Activated CD8-positive, alpha-beta T cell treated with anti-CD3 and anti-CD28 coated beads for 36 hours (primary cell): Measurements from ENCODE around the gene AGBL4. TPM values are rescaled to one million over a fixed set of nuclear protein-coding genes. Genes with fewer than 3 reads are reported as not detected.

Experiments
- ATAC-seq: fragments of 200-7000 bp; cut with Tn5 transposase; one replicate; pipeline ENCODE4 v1.10.0; 2021; ENCODE audit warnings: mild to moderate bottlenecking, moderate library complexity
- CTCF ChIA-PET: fragments of 350-600 bp; sonication (Branson Sonifier 250); formaldehyde crosslinking; loops from one replicate; lab custom pipeline; 2021; ENCODE audit warnings: antibody characterized with exemption; lab: Charles Lee
- POLR2A ChIA-PET: fragments of 350-600 bp; sonication (Branson Sonifier 250); formaldehyde crosslinking; loops from one replicate; lab custom pipeline; 2021; ENCODE audit warnings: antibody characterized with exemption; lab: Charles Lee
- DNase-seq: peaks from one replicate; pipeline ENCODE4 v3.0.0-alpha.2; 2020
- H3K27ac Mint-ChIP-seq: one replicate; pipeline ENCODE4 v1.8.0; 2021; ENCODE audit warnings: mild to moderate bottlenecking, mixed read lengths
- H3K27me3 Mint-ChIP-seq: one replicate; pipeline ENCODE4 v1.8.0; 2021; ENCODE audit warnings: mixed read lengths
- H3K36me3 Mint-ChIP-seq: one replicate; pipeline ENCODE4 v1.8.0; 2021; ENCODE audit warnings: low read depth, mixed read lengths
- H3K4me1 Mint-ChIP-seq: one replicate; pipeline ENCODE4 v1.8.0; 2021; ENCODE audit warnings: low read depth, mixed read lengths
- H3K4me3 Mint-ChIP-seq: one replicate; pipeline ENCODE4 v1.8.0; 2021; ENCODE audit warnings: mild to moderate bottlenecking, moderate library complexity, mixed read lengths
- H3K9me3 Mint-ChIP-seq: one replicate; pipeline ENCODE4 v1.8.0; 2021; ENCODE audit warnings: mixed read lengths
- CTCF ChIP-seq: fragments of 200-600 bp; IDR thresholded peaks from one replicate; pipeline ENCODE4 v1.8.0; 2022; ENCODE audit warnings: antibody characterized with exemption, mild to moderate bottlenecking
- intact Hi-C: fragments of 100-400 bp; cut with micrococcal nuclease; formaldehyde crosslinking; loops from one replicate; pipeline ENCODE4 v1.10.0; 2022
- total RNA-seq, 2 experiments: library from RNA; stranded (reverse); gene quantifications; one replicate each; pipeline ENCODE4 v1.2.3, GENCODE V29; 2021

AGBL4 gene
- total RNA-seq, 2 experiments from 2014 or later, result 0.14 TPM; not detected in 1

- Mint-ChIP-seq H3K27ac (no peak overlapping the region), H3K4me1 (no peaks in the 10 kb centered on the region), H3K36me3 (no peaks in the 10 kb centered on the region), H3K4me3 (no peak overlapping the region), H3K9me3 (no peaks in the 10 kb centered on the region), H3K27me3 (peaks cover 1% of the 10 kb centered on the region)
- DNase-seq, result no peak
- POLR2A ChIA-PET, result no interaction called here
- ATAC-seq, result no peak
- intact Hi-C loops, result no loop called here
- no peak for TF ChIP-seq CTCF
- CTCF ChIA-PET, result no interaction called here
Observed at GRCh38 chr1:49389699-49390098, 634.1 kb downstream of the AGBL4 start.

- no peak overlapping the region for H3K27ac Mint-ChIP-seq
- H3K36me3 Mint-ChIP-seq, result no peaks in the 10 kb centered on the region
Observed at GRCh38 chr1:49364676-49365075, 659.1 kb downstream of the AGBL4 start.

GRCh38 chr1:49363628-49364027, 660.1 kb downstream of the AGBL4 start:
- no peak for ATAC-seq

More at GRCh38 chr1:49364676-49365075, 659.1 kb downstream of the AGBL4 start:
- intact Hi-C loops, result no loop called here
- ChIA-PET CTCF (no interaction called here), POLR2A (no interaction called here)
- ATAC-seq (no peak), DNase-seq (no peak)
- Mint-ChIP-seq H3K9me3 (peaks cover 1% of the 10 kb centered on the region), H3K4me1 (no peaks in the 10 kb centered on the region), H3K27me3 (no peaks in the 10 kb centered on the region), H3K4me3 (no peak overlapping the region)
- no peak for TF ChIP-seq CTCF

GRCh38 chr1:49358036-49358435, 665.7 kb downstream of the AGBL4 start:
- Mint-ChIP-seq H3K4me3 (no peak overlapping the region), H3K9me3 (no peaks in the 10 kb centered on the region), H3K27ac (no peak overlapping the region), H3K27me3 (no peaks in the 10 kb centered on the region), H3K4me1 (no peaks in the 10 kb centered on the region), H3K36me3 (no peaks in the 10 kb centered on the region)
- CTCF ChIA-PET, result no interaction called here
- DNase-seq (no peak), ATAC-seq (no peak)
- intact Hi-C loops, result no loop called here
- TF ChIP-seq CTCF, result no peak
- POLR2A ChIA-PET, result no interaction called here

More at GRCh38 chr1:49363628-49364027, 660.1 kb downstream of the AGBL4 start:
- no peaks in the 10 kb centered on the region for H3K27me3 Mint-ChIP-seq
- H3K27ac Mint-ChIP-seq, result no peak overlapping the region
- CTCF ChIA-PET, result no interaction called here
- intact Hi-C loops, result no loop called here
- H3K9me3 Mint-ChIP-seq, result peaks cover 1% of the 10 kb centered on the region
- DNase-seq, result no peak
- TF ChIP-seq CTCF, result no peak
- POLR2A ChIA-PET, result no interaction called here
- H3K4me3 Mint-ChIP-seq, result no peak overlapping the region
- no peaks in the 10 kb centered on the region for H3K36me3 Mint-ChIP-seq
- no peaks in the 10 kb centered on the region for H3K4me1 Mint-ChIP-seq

DNA sequence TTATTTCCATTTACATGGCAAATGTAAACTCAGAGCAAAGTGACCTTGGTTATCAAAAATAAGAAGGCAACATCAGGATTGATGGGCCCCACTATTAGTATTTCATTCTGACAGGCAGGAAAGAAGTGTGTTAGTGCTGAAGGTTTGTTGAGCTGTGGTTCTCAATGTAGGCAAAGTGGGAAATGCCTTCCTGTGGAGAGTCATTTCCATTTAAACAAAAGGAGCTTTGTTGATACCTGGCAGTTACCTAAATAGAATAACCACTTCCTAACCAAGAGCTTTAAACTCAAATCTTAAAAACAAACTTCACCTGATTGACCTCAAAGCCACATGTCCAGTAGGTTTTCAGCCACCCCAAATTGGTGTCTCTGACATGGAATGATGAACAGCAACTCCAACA, 667.2 kb downstream of the AGBL4 start:
- ATAC-seq, result no peak
- TF ChIP-seq CTCF, result no peak
- no peak for DNase-seq
- no peaks in the 10 kb centered on the region for H3K9me3 Mint-ChIP-seq
- ChIA-PET POLR2A (no interaction called here), CTCF (no interaction called here)
- H3K36me3 Mint-ChIP-seq, result no peaks in the 10 kb centered on the region
- H3K4me1 Mint-ChIP-seq, result no peaks in the 10 kb centered on the region
- H3K27ac Mint-ChIP-seq, result no peak overlapping the region
- intact Hi-C loops, result no loop called here
- no peak overlapping the region for H3K4me3 Mint-ChIP-seq
- H3K27me3 Mint-ChIP-seq, result no peaks in the 10 kb centered on the region
